GM18498 (cell line): ENCODE data around the gene LTB.
"Not testable (repeated sequence)": the region's sequence is repeated elsewhere in the genome, so short reads cannot be mapped to it uniquely, and the experiment has no call there.

Source experiments
- ATAC-seq: cut with Tn5 transposase; IDR thresholded peaks from one replicate; pipeline ENCODE4 v1.9.1; 2021; ENCODE audit warnings: mild to moderate bottlenecking, moderate library complexity; ENCODE audit not compliant: unreplicated experiment

Gene LTB

GRCh38 chr6:31609519-31610406, 27.5 kb upstream of the LTB start:
- ATAC-seq, result no peak

DNA sequence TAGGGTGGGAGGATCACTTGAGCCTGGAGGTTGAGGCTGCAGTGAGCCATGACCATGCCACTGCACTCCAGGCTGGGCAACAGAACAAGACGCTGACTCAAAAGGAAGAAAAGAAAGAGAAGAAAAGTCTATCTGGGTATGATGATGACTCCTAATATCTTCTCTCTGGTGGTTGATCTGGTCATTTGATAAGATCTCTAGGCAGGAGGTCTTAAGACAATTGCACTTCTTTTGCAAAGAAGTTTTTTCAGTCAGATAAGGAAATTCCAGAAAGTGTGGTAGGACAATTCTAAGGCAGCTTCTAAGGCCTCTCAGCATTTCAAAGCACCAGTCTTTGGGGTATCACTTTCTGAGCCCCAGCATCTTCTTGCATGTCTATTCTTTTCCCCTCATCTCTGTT, 25.1 kb upstream of the LTB start:
- no peak for ATAC-seq

GRCh38 chr6:31597006-31597405, 14.8 kb upstream of the LTB start:
- ATAC-seq, result peak; percentile 44

DNA sequence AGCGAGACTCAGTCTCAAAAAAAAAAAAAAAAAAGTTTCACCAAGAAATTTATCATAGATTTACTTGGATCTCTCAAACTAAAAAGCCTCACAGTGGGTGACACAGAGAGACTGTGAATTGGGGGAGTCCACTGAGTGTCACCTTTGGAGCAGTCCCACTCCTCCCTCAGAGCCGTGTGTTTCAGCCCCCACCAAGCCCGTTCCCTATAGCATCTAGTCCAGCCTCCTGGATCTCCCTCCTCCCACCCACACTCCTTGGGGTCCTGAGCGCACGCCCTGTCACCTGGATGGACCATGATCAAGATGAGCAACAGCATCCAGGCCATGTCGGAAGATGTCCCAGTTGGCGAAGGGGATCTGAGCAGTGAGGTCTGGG, 10.2 kb upstream of the LTB start:
- no peak for ATAC-seq

- not testable (repeated sequence) for ATAC-seq
Observed at GRCh38 chr6:31590691-31591090, 8.5 kb upstream of the LTB start.

GRCh38 chr6:31588871-31589650, 6.8 kb upstream of the LTB start:
- ATAC-seq, result no peak

DNA sequence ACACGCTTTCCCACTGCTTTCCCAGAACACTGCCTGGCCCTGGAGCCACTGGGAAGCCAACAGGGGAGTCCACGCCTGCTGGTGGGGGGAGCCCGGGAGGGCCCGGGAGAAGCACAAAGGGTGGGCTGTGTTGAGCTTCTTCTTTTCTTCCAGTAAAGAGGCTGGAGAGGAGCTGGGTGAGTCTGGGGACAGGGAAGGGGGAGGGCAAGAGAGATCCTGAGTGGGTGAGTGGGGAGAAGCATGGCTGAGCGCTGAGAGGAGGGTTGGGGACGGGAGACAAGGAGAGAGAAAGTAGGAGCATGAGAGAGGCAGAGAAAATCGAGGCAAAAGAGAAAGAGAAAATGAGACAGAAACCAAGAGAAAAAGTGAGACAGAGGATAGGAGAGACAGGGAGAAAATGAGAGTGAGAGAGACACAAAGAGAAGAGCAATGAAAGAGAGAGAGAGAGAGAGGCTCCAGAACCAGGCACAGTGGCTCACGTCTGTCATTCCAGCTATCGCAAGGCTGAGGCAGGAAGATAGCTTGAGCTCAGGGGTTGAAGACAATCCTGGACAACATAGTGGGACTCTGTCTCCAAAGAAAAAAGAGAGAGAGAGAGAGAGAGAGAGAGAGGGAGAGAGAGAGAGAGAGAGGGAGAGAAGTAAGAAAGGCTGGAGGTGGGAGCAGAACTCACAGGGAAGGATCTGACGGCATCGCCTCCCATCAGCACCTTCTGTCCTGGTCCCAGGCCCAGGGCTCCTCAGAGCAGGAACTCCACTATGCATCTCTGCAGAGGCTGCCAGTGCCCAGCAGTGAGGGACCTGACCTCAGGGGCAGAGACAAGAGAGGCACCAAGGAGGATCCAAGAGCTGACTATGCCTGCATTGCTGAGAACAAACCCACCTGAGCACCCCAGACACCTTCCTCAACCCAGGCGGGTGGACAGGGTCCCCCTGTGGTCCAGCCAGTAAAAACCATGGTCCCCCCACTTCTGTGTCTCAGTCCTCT, 5.9 kb upstream of the LTB start:
- ATAC-seq, result no peak

- ATAC-seq, result no peak
Observed at GRCh38 chr6:31586599-31587281, 4.5 kb upstream of the LTB start.

GRCh38 chr6:31586008-31586407, 3.8 kb upstream of the LTB start, which contains the start of gene LST1:
Gene LST1, plus strand, starts transcription at chr6:31586277. Its CDS starts 1,023 bp downstream, at chr6:31587300.
- ATAC-seq, result no peak

GRCh38 chr6:31585491-31585890, 3.3 kb upstream of the LTB start:
- ATAC-seq, result no peak

GRCh38 chr6:31581434-31582229, 592 bp downstream of the LTB start:
- no peak for ATAC-seq

GRCh38 chr6:31580807-31581433, 1.3 kb downstream of the LTB start:
- no peak for ATAC-seq

DNA sequence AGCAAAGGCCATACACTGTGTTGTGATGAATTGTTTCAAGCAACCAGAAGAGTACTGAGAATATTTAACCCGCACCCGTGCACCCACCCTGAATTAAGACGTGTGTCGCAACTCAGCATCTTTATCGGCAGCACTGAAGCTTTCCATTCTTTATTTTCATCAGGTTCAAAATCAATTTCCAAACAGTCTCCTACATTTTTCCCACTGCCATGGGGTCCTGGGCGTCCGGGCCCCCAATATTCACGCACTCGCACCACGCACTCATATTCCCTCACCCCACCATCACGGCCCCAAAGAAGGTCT, 1.8 kb downstream of the LTB start:
- no peak for ATAC-seq

GRCh38 chr6:31579546-31580437, 2.4 kb downstream of the LTB start:
- ATAC-seq, result no peak

- no peak for ATAC-seq
Observed at GRCh38 chr6:31579119-31579505, 3.1 kb downstream of the LTB start.

DNA sequence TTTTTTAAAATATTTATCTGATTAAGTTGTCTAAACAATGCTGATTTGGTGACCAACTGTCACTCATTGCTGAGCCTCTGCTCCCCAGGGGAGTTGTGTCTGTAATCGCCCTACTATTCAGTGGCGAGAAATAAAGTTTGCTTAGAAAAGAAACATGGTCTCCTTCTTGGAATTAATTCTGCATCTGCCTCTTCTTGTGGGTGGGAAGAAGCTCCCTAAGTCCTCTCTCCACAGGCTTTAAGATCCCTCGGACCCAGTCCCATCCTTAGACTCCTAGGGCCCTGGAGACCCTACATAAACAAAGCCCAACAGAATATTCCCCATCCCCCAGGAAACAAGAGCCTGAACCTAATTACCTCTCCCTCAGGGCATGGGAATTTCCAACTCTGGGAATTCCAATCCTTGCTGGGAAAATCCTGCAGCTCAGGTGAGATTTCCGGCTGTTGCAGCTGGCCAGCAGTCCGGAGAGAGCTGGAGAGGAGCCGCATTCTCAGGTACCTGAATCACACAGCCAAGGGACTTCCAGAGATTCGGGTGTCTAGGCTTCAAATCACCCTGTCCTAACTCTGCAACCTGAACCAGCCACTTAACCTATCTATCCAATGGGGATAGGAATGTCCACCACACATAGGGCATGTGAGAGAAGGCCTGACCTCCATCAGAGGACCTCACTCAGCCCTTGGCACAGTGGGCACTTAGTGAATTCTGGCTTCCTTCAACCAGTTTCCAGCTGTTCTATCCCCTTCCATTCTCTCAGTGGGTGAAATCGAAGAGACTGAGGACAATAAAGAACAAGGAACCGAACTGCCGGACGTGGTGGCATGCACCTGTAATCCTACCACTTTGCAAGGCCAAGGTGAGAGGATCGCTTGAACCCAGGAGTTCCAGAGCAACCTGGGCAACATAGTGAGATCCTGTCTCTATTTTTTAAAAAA, 3.8 kb downstream of the LTB start:
- ATAC-seq, result no peak

DNA sequence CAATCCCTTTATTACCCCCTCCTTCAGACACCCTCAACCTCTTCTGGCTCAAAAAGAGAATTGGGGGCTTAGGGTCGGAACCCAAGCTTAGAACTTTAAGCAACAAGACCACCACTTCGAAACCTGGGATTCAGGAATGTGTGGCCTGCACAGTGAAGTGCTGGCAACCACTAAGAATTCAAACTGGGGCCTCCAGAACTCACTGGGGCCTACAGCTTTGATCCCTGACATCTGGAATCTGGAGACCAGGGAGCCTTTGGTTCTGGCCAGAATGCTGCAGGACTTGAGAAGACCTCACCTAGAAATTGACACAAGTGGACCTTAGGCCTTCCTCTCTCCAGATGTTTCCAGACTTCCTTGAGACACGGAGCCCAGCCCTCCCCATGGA, 4.7 kb downstream of the LTB start:
- ATAC-seq, result no peak
